GM21423 (cell line): ENCODE results near the gene DVL2.
"Not testable (repeated sequence)": the region's sequence is repeated elsewhere in the genome, so short reads cannot be mapped to it uniquely, and the experiment has no call there.

ENCODE experiments used
- ATAC-seq: cut with Tn5 transposase; IDR thresholded peaks from one replicate; pipeline ENCODE4 v1.9.1; 2021; ENCODE audit warnings: mild to moderate bottlenecking, moderate library complexity; ENCODE audit not compliant: unreplicated experiment

The DVL2 gene

GRCh38 chr17:7204336-7204735, 30.0 kb downstream of the DVL2 start:
- no peak for ATAC-seq

DNA sequence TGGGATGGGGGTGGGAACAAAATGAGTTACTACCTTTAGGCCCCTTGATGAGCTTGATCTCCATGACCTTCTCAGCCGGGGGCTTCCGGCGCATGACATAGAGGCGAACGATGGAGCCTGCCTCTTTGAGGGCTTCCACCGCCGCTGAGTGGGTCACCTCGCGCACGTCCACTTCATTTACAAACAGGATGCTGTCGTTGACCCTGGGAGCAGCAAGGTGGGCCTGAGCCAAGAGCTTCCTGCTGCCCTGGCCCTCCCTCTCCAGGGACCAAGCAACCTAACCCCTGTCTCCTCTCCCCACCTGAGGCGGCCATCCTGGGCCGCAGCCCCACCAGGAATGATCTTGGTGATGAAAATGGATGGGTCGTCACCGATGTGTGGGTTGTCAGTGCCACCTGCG, 30.9 kb downstream of the DVL2 start:
- ATAC-seq: no peak

DNA sequence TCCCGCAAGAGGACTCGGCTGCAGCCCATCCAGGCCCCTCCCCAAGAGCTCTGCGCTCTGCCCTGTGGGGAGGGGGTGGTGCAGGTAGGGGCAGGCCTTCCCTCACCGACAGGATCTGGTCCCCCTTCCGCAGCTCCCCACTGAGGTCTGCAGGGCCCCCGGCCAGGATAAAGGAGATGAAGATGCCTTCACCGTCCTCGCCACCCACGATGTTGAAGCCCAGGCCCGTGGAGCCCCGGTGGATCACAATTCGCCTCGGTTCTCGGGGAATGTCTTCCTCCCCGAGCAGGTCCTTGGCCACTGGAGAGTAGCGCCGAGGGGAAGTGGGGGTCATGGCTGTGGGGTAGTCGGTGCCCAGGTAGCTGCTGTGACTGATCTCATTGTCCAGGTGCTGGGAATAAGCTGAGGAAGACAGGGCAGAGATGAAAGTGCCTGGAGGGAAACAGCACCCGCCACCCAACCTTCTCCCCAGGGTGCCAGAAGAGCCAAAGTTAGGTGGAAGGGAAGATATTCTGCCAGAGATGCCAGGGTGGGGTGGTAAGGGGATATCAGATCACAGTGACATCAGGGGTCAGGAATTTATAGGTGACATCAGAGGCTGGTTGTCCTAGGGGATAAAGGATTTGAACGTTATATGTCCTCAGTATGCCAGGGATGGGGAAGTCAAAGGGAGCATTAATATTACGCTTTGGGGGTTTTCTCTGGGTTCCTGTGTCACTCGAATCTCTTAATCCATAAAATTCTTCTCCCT, 37.5 kb downstream of the DVL2 start:
- ATAC-seq: no peak

DNA sequence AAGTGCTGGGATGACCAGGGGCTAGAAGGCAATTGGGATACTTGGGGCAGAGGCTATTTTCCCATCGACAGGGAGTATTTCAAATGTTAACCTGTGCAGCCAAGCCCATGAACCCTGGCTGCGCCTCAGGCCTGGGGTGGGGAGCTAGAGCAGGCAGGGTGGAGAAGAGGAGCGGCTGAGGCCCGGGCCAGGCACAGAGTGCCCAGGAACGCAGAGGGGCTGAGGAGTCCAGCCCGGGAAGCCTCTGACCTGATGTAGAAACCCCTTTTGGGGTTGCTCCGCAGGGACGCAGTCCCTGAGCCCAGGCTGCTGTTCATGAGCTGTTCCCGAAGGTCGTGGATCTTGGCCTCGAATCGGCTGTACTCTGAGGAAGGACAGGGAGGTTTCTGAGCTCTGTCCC, 38.3 kb downstream of the DVL2 start:
- no peak for ATAC-seq

- ATAC-seq: no peak
These were observed 41.9 kb downstream of the DVL2 start for GRCh38 chr17:7192271-7192937.

DNA sequence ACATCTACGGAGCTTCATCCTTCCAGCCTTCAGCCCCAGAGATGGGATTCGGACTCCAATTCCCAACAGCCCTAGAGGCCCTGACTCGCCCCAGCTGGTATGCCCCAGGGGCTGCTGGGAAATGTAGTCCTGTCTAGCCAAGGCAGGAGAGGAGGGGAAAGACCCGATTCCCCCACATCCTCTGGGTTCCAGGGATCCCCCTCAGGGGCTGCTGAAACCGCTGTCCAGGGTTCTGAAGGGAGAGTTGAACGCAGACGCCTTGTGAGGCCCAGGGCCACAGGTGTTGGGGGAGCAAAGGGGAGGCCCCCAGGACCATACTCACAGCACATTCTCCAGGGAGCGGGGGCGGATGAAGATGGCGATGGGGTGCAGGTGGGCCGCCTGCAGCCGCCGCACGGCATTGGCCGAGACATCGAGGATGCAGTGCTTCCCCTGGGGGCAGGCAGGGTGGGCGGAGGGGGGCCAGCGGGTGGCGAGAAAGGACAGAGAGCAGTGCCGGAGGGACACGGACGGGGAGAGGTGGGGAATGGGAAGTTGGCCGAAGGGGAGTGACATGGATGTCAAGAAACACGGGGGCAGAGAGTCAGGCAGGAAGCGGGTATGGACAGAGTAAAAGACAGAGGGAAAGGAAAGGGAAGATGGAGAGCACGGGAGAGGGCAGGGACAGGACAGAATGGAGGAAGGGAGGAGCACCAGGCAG, 42.6 kb downstream of the DVL2 start:
- ATAC-seq: no peak

GRCh38 chr17:7191069-7191468, 43.2 kb downstream of the DVL2 start:
- no peak for ATAC-seq

DNA sequence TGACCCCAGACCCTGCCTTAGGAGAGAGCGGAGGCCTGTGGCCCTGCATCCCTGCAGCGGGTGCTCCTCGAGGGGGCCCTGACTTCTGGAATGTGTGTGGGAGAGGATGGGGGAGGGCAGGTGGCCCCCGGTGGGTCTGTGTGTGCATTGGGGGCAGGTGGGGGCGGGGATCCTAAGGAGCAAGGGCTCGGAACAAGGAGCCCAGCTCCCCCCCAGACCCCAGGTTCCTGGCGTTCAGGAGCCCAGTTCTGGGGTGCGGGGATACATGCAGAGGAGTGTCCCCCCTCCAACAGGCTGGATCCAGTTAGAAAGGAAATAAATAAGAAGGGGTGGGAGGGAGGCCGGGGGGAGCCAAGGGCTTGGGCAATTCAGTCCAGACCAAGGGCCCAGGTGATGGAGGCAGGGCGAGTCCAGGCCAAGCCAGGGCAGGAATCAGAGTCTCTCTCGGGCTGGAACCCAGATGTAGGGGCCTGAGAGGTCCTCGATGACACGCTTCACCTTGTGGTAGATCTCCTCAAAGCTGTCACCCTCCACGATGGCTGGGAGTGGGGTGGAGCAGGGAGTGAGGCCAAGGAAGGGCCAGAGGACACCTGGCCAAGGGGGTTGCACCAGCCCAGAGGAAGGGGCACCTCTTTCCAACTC, 43.9 kb downstream of the DVL2 start:
- no peak for ATAC-seq

DNA sequence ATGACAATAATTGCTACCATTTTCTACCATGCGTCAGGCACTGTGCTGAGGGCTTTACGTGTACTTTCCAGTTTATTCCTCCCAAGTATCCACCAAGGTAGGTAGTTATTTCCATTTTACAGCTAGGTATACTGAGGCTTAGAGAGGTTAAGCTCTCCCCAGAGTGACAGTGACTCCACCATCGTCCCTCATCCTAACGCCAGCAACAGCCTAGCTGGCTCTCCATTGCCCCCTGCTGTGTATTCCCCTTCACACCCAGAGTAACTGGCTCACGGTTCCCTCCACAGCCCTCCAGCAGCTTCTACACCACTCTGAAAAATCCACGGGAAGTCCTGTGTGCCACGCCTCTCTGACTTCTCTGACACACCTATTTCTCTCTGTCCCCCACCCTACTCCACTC, 48.1 kb downstream of the DVL2 start:
- no peak for ATAC-seq

GRCh38 chr17:7184647-7185046, 49.7 kb downstream of the DVL2 start:
- ATAC-seq: no peak

- ATAC-seq: no peak
These were observed 50.2 kb downstream of the DVL2 start for GRCh38 chr17:7184091-7184488.

DNA sequence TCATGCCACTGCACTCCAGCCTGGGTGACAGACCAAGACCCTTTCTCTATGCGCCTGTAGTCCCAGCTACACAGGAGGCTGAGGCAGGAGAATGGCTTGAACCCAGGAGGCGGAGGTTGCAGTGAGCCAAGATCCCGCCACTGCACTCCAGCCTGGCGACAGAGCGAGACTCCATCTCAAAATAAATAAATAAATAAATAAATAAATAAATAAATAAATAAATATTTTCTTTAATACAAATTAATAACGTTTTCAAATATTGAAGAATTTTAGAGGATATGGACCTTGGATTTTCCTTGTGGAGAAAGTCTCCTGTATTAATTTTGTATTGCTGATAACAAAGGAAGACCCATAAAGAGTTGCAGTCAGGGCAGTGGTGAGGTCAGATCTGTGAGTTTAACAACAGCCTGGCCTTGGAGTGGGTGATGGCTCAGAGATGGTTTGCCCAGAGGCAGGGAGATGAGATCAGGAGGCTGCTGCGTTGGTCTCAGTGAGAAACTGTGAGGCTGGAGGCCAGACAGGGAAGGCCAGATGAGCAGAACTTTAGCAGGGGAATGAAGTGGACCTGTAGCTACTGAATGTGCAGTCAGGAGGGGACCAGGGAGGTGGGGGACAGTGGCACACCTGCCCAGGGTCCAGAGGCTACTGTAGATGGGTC, 50.8 kb downstream of the DVL2 start:
- no peak for ATAC-seq

- ATAC-seq: not testable (repeated sequence)
These were observed 52.2 kb downstream of the DVL2 start for GRCh38 chr17:7182101-7182500.

- ATAC-seq: no peak
These were observed 54.7 kb downstream of the DVL2 start, which contains the start of gene ASGR1 for GRCh38 chr17:7179317-7180254. ASGR1 (minus strand) TSS chr17:7179370; CDS start chr17:7178563, 807 bp downstream.

GRCh38 chr17:7178973-7179316, 55.4 kb downstream of the DVL2 start:
- ATAC-seq: no peak

DNA sequence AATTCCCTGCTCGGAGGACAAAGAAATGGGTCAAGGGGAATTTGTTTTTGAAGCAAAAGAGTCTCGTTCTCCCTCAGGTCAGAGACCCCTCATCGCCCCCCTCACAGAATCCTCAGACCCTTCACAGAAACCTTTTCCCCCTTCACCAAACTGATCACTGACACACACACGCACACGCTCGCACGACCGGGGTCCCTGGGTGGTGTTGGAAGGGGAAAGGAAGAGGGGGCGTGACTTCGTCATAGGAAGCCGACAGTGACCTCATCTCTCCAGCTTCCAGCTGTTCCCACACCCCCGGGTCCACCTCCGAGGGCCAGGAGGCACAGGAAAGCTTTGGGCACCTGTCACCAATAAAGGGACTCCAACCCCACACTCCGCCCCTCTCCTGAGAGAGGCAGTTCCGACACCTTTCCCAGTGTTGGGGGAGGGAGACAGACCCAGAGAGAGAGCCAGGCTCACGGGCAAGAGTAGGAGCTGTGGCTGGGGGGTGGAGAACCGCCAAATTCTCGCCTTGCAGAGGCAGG, 56.3 kb downstream of the DVL2 start:
- ATAC-seq: no peak

- ATAC-seq: no peak
These were observed 56.9 kb downstream of the DVL2 start for GRCh38 chr17:7177191-7177953.

DNA sequence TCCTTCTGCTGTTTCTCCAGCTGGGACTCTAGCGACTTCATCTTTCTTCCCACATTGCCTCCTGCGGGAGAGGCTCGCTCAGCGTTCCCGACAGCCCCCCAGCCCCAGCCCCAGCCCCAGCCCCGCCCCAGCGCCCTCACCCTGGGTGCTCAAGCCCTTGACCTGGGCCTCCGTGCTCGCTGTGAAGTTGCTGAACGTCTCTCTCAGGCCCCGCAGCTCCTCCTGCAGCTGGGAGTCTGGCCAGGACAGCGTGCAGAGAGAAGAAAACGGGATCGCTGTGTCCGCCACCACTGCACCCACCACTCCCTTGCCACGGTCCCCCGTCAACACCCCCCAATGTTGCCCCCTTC, 57.5 kb downstream of the DVL2 start:
- ATAC-seq: no peak
